PFSK-1 (cell line): Measurements from ENCODE around the gene DNAH2.

Experiments used
- FOXP2 ChIP-seq: optimal IDR thresholded peaks from 2 replicates; pipeline ENCODE3; 2011; ENCODE audit warnings: borderline replicate concordance, control low read depth, inconsistent platforms; ENCODE audit not compliant: insufficient read depth; ENCODE audit errors: extremely low read length, extremely low read depth
- POLR2AphosphoS5 ChIP-seq: IDR thresholded peaks from 2 replicates; pipeline ENCODE4 v1.6.1; 2012; ENCODE audit warnings: low read depth, mild to moderate bottlenecking, control low read depth, low read length, moderate library complexity
- SIN3A ChIP-seq: IDR thresholded peaks from 2 replicates; pipeline ENCODE4 v1.6.1; 2012; ENCODE audit warnings: mild to moderate bottlenecking, low read length, moderate library complexity, borderline replicate concordance; ENCODE audit not compliant: insufficient read depth
- TAF1 ChIP-seq: IDR thresholded peaks from 2 replicates; pipeline ENCODE4 v1.6.1; 2012; ENCODE audit warnings: low read length, control low read depth, borderline replicate concordance; ENCODE audit not compliant: insufficient read depth
- TF ChIP-seq, protein P1 (sequence below), 2 experiments: IDR thresholded peaks; 2 replicates each; pipeline versions ENCODE4 v1.6.1 to v1.8.0; 2011 to 2012; ENCODE audit warnings: low read depth in 2 of 2, low read length in 2 of 2, control low read depth in 1 of 2, inconsistent platforms in 1 of 2, mild to moderate bottlenecking in 1 of 2, moderate library complexity in 1 of 2; ENCODE audit not compliant: insufficient read depth in 1 of 2

DNA sequence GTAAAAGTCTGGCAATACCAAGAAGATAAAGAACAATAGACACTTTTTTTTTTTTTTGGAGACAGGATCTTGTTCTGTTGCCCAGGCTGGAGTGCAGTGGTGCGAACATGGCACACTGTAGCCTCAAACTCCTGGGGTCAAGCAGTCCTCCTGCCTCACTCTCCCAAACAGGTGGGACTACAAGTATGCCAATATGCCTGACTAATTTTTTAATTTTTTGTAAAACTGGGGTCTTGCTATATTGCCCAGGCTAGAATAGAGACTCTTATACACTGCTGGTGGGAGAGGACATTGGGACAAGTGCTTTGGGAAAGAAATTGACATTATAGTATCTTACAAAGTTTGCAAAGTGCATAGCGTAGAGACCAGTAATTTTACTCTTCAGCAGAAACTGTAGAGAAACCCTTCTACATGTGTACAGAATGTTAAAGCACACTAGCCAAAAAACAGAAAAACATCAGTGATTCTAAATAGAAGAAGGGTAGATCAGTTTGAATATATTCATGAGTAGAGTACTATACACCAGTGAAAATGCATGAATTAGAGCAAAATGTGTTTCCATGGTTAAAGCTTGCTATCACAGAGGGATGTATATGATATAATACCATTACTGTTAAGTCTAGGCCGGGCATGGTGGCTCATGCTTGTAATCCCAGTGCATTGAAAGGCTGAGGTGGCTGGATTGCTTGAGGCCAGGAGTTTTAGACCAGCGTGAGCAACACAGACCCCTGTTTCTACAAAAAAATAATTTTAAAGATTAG is 19.5 kb upstream of the DNAH2 start:
- TF ChIP-seq TAF1, result no peak
- TF ChIP-seq POLR2AphosphoS5, result no peak
- TF ChIP-seq, protein P1, sequence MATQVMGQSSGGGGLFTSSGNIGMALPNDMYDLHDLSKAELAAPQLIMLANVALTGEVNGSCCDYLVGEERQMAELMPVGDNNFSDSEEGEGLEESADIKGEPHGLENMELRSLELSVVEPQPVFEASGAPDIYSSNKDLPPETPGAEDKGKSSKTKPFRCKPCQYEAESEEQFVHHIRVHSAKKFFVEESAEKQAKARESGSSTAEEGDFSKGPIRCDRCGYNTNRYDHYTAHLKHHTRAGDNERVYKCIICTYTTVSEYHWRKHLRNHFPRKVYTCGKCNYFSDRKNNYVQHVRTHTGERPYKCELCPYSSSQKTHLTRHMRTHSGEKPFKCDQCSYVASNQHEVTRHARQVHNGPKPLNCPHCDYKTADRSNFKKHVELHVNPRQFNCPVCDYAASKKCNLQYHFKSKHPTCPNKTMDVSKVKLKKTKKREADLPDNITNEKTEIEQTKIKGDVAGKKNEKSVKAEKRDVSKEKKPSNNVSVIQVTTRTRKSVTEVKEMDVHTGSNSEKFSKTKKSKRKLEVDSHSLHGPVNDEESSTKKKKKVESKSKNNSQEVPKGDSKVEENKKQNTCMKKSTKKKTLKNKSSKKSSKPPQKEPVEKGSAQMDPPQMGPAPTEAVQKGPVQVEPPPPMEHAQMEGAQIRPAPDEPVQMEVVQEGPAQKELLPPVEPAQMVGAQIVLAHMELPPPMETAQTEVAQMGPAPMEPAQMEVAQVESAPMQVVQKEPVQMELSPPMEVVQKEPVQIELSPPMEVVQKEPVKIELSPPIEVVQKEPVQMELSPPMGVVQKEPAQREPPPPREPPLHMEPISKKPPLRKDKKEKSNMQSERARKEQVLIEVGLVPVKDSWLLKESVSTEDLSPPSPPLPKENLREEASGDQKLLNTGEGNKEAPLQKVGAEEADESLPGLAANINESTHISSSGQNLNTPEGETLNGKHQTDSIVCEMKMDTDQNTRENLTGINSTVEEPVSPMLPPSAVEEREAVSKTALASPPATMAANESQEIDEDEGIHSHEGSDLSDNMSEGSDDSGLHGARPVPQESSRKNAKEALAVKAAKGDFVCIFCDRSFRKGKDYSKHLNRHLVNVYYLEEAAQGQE (IDR thresholded peaks at IDR 0.05; ENCODE audit: insufficient read depth in 1 of 2, low read depth in 2 of 2, low read length in 2 of 2), result no peak
- TF ChIP-seq FOXP2, result no peak
- TF ChIP-seq SIN3A, result no peak
